BE2C (cell line): Measurements from ENCODE around the gene TMEM263.

ENCODE experiments used
- DNase-seq: peaks from one replicate; pipeline ENCODE4 v3.0.0-alpha.2; 2020
- H3K27me3 ChIP-seq: fragments of 250-450 bp; sonication (Bioruptor Pico); 2 replicates; pipeline ENCODE4 v1.5.1; 2020; ENCODE audit warnings: mild to moderate bottlenecking
- H3K36me3 ChIP-seq: fragments of 250-450 bp; sonication (Bioruptor Pico); 2 replicates; pipeline ENCODE4 v1.5.1; 2020; ENCODE audit warnings: mild to moderate bottlenecking
- H3K4me1 ChIP-seq: fragments of 250-450 bp; sonication (Bioruptor Pico); 2 replicates; pipeline ENCODE4 v1.5.1; 2020
- H3K4me3 ChIP-seq: 2 replicates; pipeline ENCODE4 v1.5.1; 2011; ENCODE audit warnings: low read depth, low read length
- H3K9me3 ChIP-seq: fragments of 250-450 bp; sonication (Bioruptor Pico); 2 replicates; pipeline ENCODE4 v1.5.1; 2020
- CTCF ChIP-seq: IDR thresholded peaks from 2 replicates; pipeline ENCODE4 v1.5.1; 2012; ENCODE audit warnings: mild to moderate bottlenecking, low read depth, low read length

Gene TMEM263

GRCh38 chr12:106954462-106955376, 988 bp upstream of the TMEM263 start:
- TF ChIP-seq CTCF, result no peak
- H3K27me3 ChIP-seq, result no peaks in the 10 kb centered on the region
- H3K36me3 ChIP-seq, result no peaks in the 10 kb centered on the region
- peak overlapping the region; percentile 68 for H3K4me3 ChIP-seq
- no peaks in the 10 kb centered on the region for H3K9me3 ChIP-seq
- H3K4me1 ChIP-seq, result no peaks in the 10 kb centered on the region
- peak; percentile 36 for DNase-seq

GRCh38 chr12:106956048-106956578, 406 bp downstream of the TMEM263 start:
- peak; percentile 77 for DNase-seq
- Histone ChIP-seq H3K27me3 (no peaks in the 10 kb centered on the region), H3K36me3 (no peaks in the 10 kb centered on the region), H3K4me1 (no peaks in the 10 kb centered on the region), H3K9me3 (no peaks in the 10 kb centered on the region), H3K4me3 (peak overlapping the region; percentile 93)
- TF ChIP-seq CTCF, result 0 out of 2 replicates have a peak, but pooled peaks have one; percentile 16

DNA sequence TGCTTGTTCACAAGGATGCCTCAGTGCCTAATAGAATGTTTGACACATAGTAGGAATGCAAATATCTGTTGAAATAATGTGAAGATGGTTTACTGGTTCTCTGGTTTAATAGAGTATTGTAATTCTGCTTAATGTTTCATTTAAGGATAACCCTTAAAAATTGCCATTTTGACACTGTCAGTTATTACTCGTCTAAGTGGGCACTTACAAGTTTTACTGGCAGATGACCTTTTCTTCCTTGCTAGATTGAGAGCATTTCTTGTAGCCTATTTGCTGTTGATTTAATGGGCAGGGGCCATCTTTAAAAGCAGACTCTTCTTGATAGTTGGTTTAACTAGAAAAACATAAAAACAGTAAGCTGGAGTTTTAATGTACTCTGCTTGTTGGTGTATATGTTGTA, 1.9 kb downstream of the TMEM263 start:
- TF ChIP-seq CTCF, result no peak
- no peak for DNase-seq
- peak overlapping the region; percentile 93 for H3K4me3 ChIP-seq
- no peaks in the 10 kb centered on the region for H3K27me3 ChIP-seq
- H3K36me3 ChIP-seq, result no peaks in the 10 kb centered on the region
- no peaks in the 10 kb centered on the region; the same call in 1 of the 2 replicates for H3K4me1 ChIP-seq
- no peaks in the 10 kb centered on the region for H3K9me3 ChIP-seq

GRCh38 chr12:106960443-106960842, 4.7 kb downstream of the TMEM263 start:
- Histone ChIP-seq H3K9me3 (no peaks in the 10 kb centered on the region), H3K4me1 (no peaks in the 10 kb centered on the region; the same call in 1 of the 2 replicates), H3K4me3 (no peak overlapping the region), H3K36me3 (no peaks in the 10 kb centered on the region; the same call in 1 of the 2 replicates), H3K27me3 (no peaks in the 10 kb centered on the region)
- no peak for TF ChIP-seq CTCF
- no peak for DNase-seq

DNA sequence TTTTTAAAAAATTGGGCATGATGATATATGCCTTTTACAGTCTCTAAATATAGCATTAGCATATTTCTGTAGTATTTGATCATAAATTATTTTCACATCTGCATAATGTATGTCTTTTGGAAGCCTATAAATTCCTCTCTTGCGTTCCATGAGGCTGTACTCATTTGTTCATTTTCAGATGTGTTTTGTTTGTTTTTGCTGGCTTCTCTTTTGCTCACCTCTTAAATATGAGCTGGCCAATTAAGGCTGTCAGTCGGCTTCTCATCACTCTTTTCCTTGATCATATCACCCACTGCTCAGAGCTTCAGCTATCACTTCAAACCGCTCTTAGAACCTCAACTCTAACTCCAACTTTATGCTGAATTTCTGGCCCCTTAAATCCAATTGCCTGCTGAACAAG, 6.6 kb downstream of the TMEM263 start:
- H3K27me3 ChIP-seq, result no peaks in the 10 kb centered on the region
- DNase-seq, result no peak
- no peaks in the 10 kb centered on the region for H3K9me3 ChIP-seq
- no peak overlapping the region for H3K4me3 ChIP-seq
- no peaks in the 10 kb centered on the region; the same call in 1 of the 2 replicates for H3K36me3 ChIP-seq
- no peak for TF ChIP-seq CTCF
- H3K4me1 ChIP-seq, result no peaks in the 10 kb centered on the region; the same call in 1 of the 2 replicates

DNA sequence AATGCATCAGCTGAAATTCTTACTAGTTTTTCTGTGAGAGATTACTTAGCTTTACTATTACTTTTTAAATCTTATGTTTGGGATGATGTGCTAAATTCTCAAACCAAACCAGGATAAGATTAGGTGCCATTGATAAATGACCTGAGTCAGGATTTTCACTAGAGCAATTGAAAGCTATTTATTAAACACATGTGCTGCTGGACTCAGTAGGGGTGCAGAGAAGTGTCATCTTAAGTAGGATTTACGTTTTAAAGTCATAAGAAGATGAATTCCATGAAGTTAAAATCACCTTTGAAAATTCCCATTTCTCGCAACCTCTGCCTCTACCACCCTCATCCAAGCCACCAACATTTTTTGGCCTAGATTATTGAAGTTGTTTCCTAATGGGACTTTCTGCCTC, 8.8 kb downstream of the TMEM263 start:
- TF ChIP-seq CTCF, result no peak
- H3K36me3 ChIP-seq, result peaks cover 3% of the 10 kb centered on the region; the same call in 1 of the 2 replicates
- no peaks in the 10 kb centered on the region for H3K9me3 ChIP-seq
- H3K4me3 ChIP-seq, result no peak overlapping the region
- no peaks in the 10 kb centered on the region for H3K27me3 ChIP-seq
- H3K4me1 ChIP-seq, result no peaks in the 10 kb centered on the region; the same call in 1 of the 2 replicates
- DNase-seq, result no peak
